ENCODE results near the gene PLEKHG1.

Gene PLEKHG1

DNA sequence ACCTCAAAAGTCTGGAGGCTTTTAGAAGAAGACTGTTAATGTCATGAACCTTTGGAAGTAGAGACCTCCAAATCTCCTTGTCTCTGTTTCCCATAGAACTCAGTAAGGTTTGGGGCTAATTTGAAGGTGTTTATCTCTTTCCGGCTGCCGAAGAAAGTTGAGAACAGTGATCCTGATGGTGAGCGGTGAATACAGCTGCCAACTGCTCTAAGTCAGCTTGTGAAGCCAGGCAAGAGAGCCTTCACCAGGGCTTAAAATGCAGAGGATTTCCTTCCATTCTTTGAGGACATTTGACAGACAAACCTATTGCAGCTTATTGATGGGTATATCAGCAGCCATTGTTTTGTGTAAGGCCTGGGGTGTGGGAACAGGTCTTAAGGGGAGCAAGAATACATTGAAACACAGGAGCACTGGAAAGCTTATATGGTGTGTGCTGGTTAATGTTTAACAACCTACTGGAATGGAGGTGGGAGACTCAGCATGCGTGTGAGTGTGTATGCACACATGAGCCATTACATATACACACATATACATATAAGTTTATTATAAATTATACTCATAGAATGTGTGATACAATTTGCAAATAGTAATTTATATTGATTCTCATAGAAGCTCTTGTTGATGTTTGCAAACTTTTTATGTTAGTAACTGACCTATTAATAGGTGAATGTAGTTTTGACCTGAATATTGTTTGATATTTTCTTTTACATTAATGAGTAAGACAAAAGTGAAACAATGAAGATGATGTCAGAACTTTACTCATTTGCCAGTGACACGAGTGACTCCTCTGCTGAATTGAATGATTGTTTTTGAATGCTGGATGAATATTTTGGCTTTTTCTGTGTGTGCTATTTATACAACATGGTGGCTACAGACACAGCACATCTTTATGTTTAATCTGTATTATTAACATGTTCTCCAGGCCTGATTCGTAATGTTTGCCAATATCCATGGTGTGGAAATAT, 18.1 kb downstream of the PLEKHG1 start:
- H2AK5ac ChIP-seq (ENCODE audit: low read length) = no peak overlapping the region
- no peak overlapping the region for H3K4me3 ChIP-seq (ENCODE audit: low read depth, low read length)
- H3K9ac ChIP-seq (ENCODE audit: low read length) = no peak overlapping the region
- no peak overlapping the region for H3K18ac ChIP-seq (ENCODE audit: low read length)
- no peak overlapping the region for H4K91ac ChIP-seq (ENCODE audit: low read depth, low read length)
- H2BK12ac ChIP-seq (ENCODE audit: low read length) = no peak overlapping the region
- no peaks in the 10 kb centered on the region for H3K27me3 ChIP-seq (ENCODE audit: insufficient read depth, low read length)
- H3K4me1 ChIP-seq (ENCODE audit: control insufficient read depth in 1 of 2, insufficient read depth in 2 of 2, low read length in 2 of 2) = no peaks in the 10 kb centered on the region
- H3K4me2 ChIP-seq (ENCODE audit: low read length) = no peak overlapping the region
- no peaks in the 10 kb centered on the region for H3K36me3 ChIP-seq (ENCODE audit: control insufficient read depth in 1 of 2, insufficient read depth in 2 of 2, low read length in 2 of 2)
- H4K8ac ChIP-seq (ENCODE audit: low read depth, low read length) = no peak overlapping the region
- H3K79me2 ChIP-seq (ENCODE audit: control insufficient read depth, insufficient read depth, low read length, poor library complexity) = no peaks in the 10 kb centered on the region
- H3K27ac ChIP-seq (ENCODE audit: low read depth, low read length) = no peak overlapping the region
- no CpG with 5 or more reads among the region's 6 CpGs for WGBS (ENCODE audit: extremely low coverage, insufficient coverage, insufficient read length)
- H3K23ac ChIP-seq (ENCODE audit: low read length) = no peak overlapping the region
- H2AFZ ChIP-seq (ENCODE audit: insufficient read depth, low read length, poor library complexity) = no peak overlapping the region
- H2BK120ac ChIP-seq (ENCODE audit: insufficient read depth, low read length, poor library complexity) = no peak overlapping the region
- no peak overlapping the region for H3K14ac ChIP-seq (ENCODE audit: low read length)
- H3K4ac ChIP-seq (ENCODE audit: low read depth, low read length) = no peak overlapping the region
- DNase-seq = no peak
- H2BK5ac ChIP-seq (ENCODE audit: low read depth, low read length, poor library complexity) = no peak overlapping the region
- H3K79me1 ChIP-seq (ENCODE audit: low read length) = no peaks in the 10 kb centered on the region
- H3K9me3 ChIP-seq (ENCODE audit: insufficient read depth, low read depth, low read length) = no peaks in the 10 kb centered on the region
- H4K12ac ChIP-seq (ENCODE audit: low read depth, low read length) = no peak overlapping the region

DNA sequence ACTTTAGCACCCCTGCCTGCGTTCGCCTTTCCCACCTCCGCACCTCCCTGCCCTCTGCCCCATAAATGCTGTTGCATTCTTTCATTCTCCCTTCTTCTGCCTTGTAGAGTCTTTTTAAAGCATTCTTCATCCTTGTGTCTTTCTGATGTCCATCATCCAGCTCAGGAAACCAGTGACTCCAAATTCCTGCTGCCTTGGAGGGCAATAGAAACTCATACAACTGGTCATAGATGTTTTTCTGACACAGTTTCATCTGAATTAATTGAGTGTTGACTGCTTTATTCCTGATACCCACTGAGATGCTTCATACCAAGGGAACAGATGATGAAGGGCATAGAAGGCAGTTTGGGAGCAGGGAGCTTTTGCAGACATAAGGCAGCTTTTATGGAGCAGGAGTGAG, 19.6 kb downstream of the PLEKHG1 start:
- Histone ChIP-seq H3K27me3 (ENCODE audit: insufficient read depth, low read length) (no peaks in the 10 kb centered on the region), H3K23ac (ENCODE audit: low read length) (no peak overlapping the region), H3K36me3 (ENCODE audit: control insufficient read depth in 1 of 2, insufficient read depth in 2 of 2, low read length in 2 of 2) (no peaks in the 10 kb centered on the region), H4K8ac (ENCODE audit: low read depth, low read length) (no peak overlapping the region), H2BK12ac (ENCODE audit: low read length) (no peak overlapping the region), H2AK5ac (ENCODE audit: low read length) (no peak overlapping the region), H3K14ac (ENCODE audit: low read length) (no peak overlapping the region), H3K27ac (ENCODE audit: low read depth, low read length) (no peak overlapping the region), H4K12ac (ENCODE audit: low read depth, low read length) (no peak overlapping the region), H3K9ac (ENCODE audit: low read length) (no peak overlapping the region), H3K18ac (ENCODE audit: low read length) (no peak overlapping the region), H3K79me2 (ENCODE audit: control insufficient read depth, insufficient read depth, low read length, poor library complexity) (no peaks in the 10 kb centered on the region), H2AFZ (ENCODE audit: insufficient read depth, low read length, poor library complexity) (no peak overlapping the region), H3K79me1 (ENCODE audit: low read length) (no peaks in the 10 kb centered on the region), H3K4me3 (ENCODE audit: low read depth, low read length) (no peak overlapping the region), H3K4me2 (ENCODE audit: low read length) (no peak overlapping the region), H3K4ac (ENCODE audit: low read depth, low read length) (no peak overlapping the region), H4K91ac (ENCODE audit: low read depth, low read length) (no peak overlapping the region), H3K9me3 (ENCODE audit: insufficient read depth, low read depth, low read length) (no peaks in the 10 kb centered on the region), H2BK120ac (ENCODE audit: insufficient read depth, low read length, poor library complexity) (no peak overlapping the region), H3K4me1 (ENCODE audit: control insufficient read depth in 1 of 2, insufficient read depth in 2 of 2, low read length in 2 of 2) (no peaks in the 10 kb centered on the region), H2BK5ac (ENCODE audit: low read depth, low read length, poor library complexity) (no peak overlapping the region)
- no peak for DNase-seq
- no CpG with 5 or more reads among the region's 3 CpGs for WGBS (ENCODE audit: extremely low coverage, insufficient coverage, insufficient read length)

DNA sequence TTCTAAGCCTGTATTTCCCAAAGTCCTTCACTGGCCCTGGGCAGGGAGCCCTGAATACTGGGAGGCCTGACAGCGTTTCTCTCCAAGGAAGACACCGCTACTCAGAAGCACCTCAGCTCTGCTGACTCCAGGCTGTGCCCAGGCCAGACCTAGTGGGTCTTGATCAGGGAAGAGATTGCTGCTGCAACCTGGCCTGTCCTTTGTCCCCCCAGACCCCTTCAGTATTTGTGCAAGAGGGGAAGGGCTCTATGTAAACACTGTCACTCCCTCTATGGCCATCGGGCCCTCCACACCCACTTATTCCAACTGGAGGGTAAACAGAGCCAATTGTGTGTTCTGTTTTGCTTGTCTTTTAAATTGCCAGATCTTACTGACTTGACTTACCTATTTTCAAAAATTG, 20.6 kb downstream of the PLEKHG1 start:
- H3K79me2 ChIP-seq (ENCODE audit: control insufficient read depth, insufficient read depth, low read length, poor library complexity) = no peaks in the 10 kb centered on the region
- no peak overlapping the region for H3K4ac ChIP-seq (ENCODE audit: low read depth, low read length)
- H3K27ac ChIP-seq (ENCODE audit: low read depth, low read length) = no peak overlapping the region
- no peak overlapping the region for H3K9ac ChIP-seq (ENCODE audit: low read length)
- no peak overlapping the region for H3K14ac ChIP-seq (ENCODE audit: low read length)
- WGBS (ENCODE audit: extremely low coverage, insufficient coverage, insufficient read length) = no CpG with 5 or more reads among the region's 3 CpGs
- no peak overlapping the region for H4K8ac ChIP-seq (ENCODE audit: low read depth, low read length)
- H3K27me3 ChIP-seq (ENCODE audit: insufficient read depth, low read length) = no peaks in the 10 kb centered on the region
- no peaks in the 10 kb centered on the region for H3K4me1 ChIP-seq (ENCODE audit: control insufficient read depth in 1 of 2, insufficient read depth in 2 of 2, low read length in 2 of 2)
- no peak overlapping the region for H3K18ac ChIP-seq (ENCODE audit: low read length)
- no peak overlapping the region for H4K12ac ChIP-seq (ENCODE audit: low read depth, low read length)
- no peaks in the 10 kb centered on the region for H3K36me3 ChIP-seq (ENCODE audit: control insufficient read depth in 1 of 2, insufficient read depth in 2 of 2, low read length in 2 of 2)
- H3K9me3 ChIP-seq (ENCODE audit: insufficient read depth, low read depth, low read length) = no peaks in the 10 kb centered on the region
- H2AFZ ChIP-seq (ENCODE audit: insufficient read depth, low read length, poor library complexity) = no peak overlapping the region
- H2BK12ac ChIP-seq (ENCODE audit: low read length) = no peak overlapping the region
- H3K4me2 ChIP-seq (ENCODE audit: low read length) = no peak overlapping the region
- no peak overlapping the region for H3K23ac ChIP-seq (ENCODE audit: low read length)
- H4K91ac ChIP-seq (ENCODE audit: low read depth, low read length) = no peak overlapping the region
- no peak for DNase-seq
- no peak overlapping the region for H2BK5ac ChIP-seq (ENCODE audit: low read depth, low read length, poor library complexity)
- no peak overlapping the region for H3K4me3 ChIP-seq (ENCODE audit: low read depth, low read length)
- H2BK120ac ChIP-seq (ENCODE audit: insufficient read depth, low read length, poor library complexity) = no peak overlapping the region
- H3K79me1 ChIP-seq (ENCODE audit: low read length) = no peaks in the 10 kb centered on the region
- H2AK5ac ChIP-seq (ENCODE audit: low read length) = no peak overlapping the region

GRCh38 chr6:150620763-150621162, 21.1 kb downstream of the PLEKHG1 start:
- Histone ChIP-seq H3K4me3 (ENCODE audit: low read depth, low read length) (no peak overlapping the region), H3K36me3 (ENCODE audit: control insufficient read depth in 1 of 2, insufficient read depth in 2 of 2, low read length in 2 of 2) (no peaks in the 10 kb centered on the region), H3K9me3 (ENCODE audit: insufficient read depth, low read depth, low read length) (no peaks in the 10 kb centered on the region), H2AFZ (ENCODE audit: insufficient read depth, low read length, poor library complexity) (no peak overlapping the region), H4K8ac (ENCODE audit: low read depth, low read length) (no peak overlapping the region), H2BK12ac (ENCODE audit: low read length) (no peak overlapping the region), H3K27me3 (ENCODE audit: insufficient read depth, low read length) (no peaks in the 10 kb centered on the region), H3K4ac (ENCODE audit: low read depth, low read length) (no peak overlapping the region), H4K12ac (ENCODE audit: low read depth, low read length) (no peak overlapping the region), H3K4me2 (ENCODE audit: low read length) (no peak overlapping the region), H2AK5ac (ENCODE audit: low read length) (no peak overlapping the region), H2BK5ac (ENCODE audit: low read depth, low read length, poor library complexity) (no peak overlapping the region), H3K18ac (ENCODE audit: low read length) (no peak overlapping the region), H3K14ac (ENCODE audit: low read length) (no peak overlapping the region), H3K79me2 (ENCODE audit: control insufficient read depth, insufficient read depth, low read length, poor library complexity) (no peaks in the 10 kb centered on the region), H3K4me1 (ENCODE audit: control insufficient read depth in 1 of 2, insufficient read depth in 2 of 2, low read length in 2 of 2) (no peaks in the 10 kb centered on the region), H3K27ac (ENCODE audit: low read depth, low read length) (no peak overlapping the region), H3K9ac (ENCODE audit: low read length) (no peak overlapping the region), H4K91ac (ENCODE audit: low read depth, low read length) (no peak overlapping the region), H3K79me1 (ENCODE audit: low read length) (no peaks in the 10 kb centered on the region), H3K23ac (ENCODE audit: low read length) (no peak overlapping the region), H2BK120ac (ENCODE audit: insufficient read depth, low read length, poor library complexity) (no peak overlapping the region)
- no CpG with 5 or more reads among the region's 2 CpGs for WGBS (ENCODE audit: extremely low coverage, insufficient coverage, insufficient read length)
- DNase-seq = no peak
